HG02798 (cell line): ENCODE data around the gene COPA.
"Not testable (repeated sequence)": the region's sequence is repeated elsewhere in the genome, so short reads cannot be mapped to it uniquely, and the experiment has no call there.

Experiments
- ATAC-seq: cut with Tn5 transposase; IDR thresholded peaks from one replicate; pipeline ENCODE4 v1.9.1; 2021; ENCODE audit warnings: mild to moderate bottlenecking; ENCODE audit not compliant: unreplicated experiment, poor library complexity

COPA gene

GRCh38 chr1:160342953-160343869 is at the start of gene COPA, which contains the start of gene NCSTN:
Gene COPA (minus strand): TSS chr1:160343250. CDS start chr1:160343170, 80 bp downstream.
Gene NCSTN (plus strand): TSS chr1:160343383. CDS start chr1:160343397, 14 bp downstream.
- peak; percentile 97 for ATAC-seq

- not testable (repeated sequence) for ATAC-seq
Observed at GRCh38 chr1:160388406-160388805, 45.4 kb upstream of the COPA start.

GRCh38 chr1:160384812-160385211 is 41.8 kb upstream of the COPA start:
- not testable (repeated sequence) for ATAC-seq

GRCh38 chr1:160377585-160378206 is 34.6 kb upstream of the COPA start:
- ATAC-seq = no peak

- ATAC-seq = no peak
Observed at GRCh38 chr1:160376525-160377131, 33.6 kb upstream of the COPA start.

- ATAC-seq = no peak
Observed at GRCh38 chr1:160375788-160376524, 32.9 kb upstream of the COPA start.

- ATAC-seq = no peak
Observed at GRCh38 chr1:160374306-160375110, 31.5 kb upstream of the COPA start.

GRCh38 chr1:160373696-160374095 is 30.6 kb upstream of the COPA start:
- ATAC-seq = no peak

GRCh38 chr1:160371756-160372155 is 28.7 kb upstream of the COPA start:
- ATAC-seq = no peak

GRCh38 chr1:160371346-160371631 is 28.2 kb upstream of the COPA start:
- ATAC-seq = no peak

GRCh38 chr1:160370561-160371345 is 27.7 kb upstream of the COPA start:
- ATAC-seq = no peak

- no peak for ATAC-seq
Observed at GRCh38 chr1:160369087-160369486, 26.0 kb upstream of the COPA start.

- ATAC-seq = no peak
Observed at GRCh38 chr1:160367934-160368923, 25.2 kb upstream of the COPA start.

- ATAC-seq = no peak
Observed at GRCh38 chr1:160367516-160367900, 24.5 kb upstream of the COPA start.

GRCh38 chr1:160366731-160367515 is 23.9 kb upstream of the COPA start, which contains the start of gene NHLH1:
Gene NHLH1 (plus strand): TSS chr1:160367071. CDS start chr1:160370732, 3,661 bp downstream.
- ATAC-seq = no peak

- no peak for ATAC-seq
Observed at GRCh38 chr1:160365325-160365724, 22.3 kb upstream of the COPA start.
